Loucy (cell line): Measurements from ENCODE around the gene ASGR2.
A peak's percentile ranks its signal among the peaks of the same experiment; 100 is the strongest.

Experiments
- CTCF ChIP-seq: fragments of 200-600 bp; sonication (generic); conservative IDR thresholded peaks from 2 replicates; pipeline ENCODE4 v1.5.1; 2014; ENCODE audit warnings: mild to moderate bottlenecking, antibody characterized with exemption, low read length
- EZH2phosphoT487 ChIP-seq: fragments of 200-600 bp; IDR thresholded peaks from 2 replicates; pipeline ENCODE4 v1.6.1; 2018; ENCODE audit warnings: antibody characterized with exemption, mild to moderate bottlenecking, moderate library complexity, borderline replicate concordance

- TF ChIP-seq CTCF, result peak; percentile 20; the same call in 1 of the 2 replicates
- TF ChIP-seq EZH2phosphoT487, result no peak
Measured at GRCh38 chr17:7147772-7148171, 33.1 kb upstream of the ASGR2 start.
